Prostate gland (tissue), 2 donors: Measurements from ENCODE around the gene DUSP19. TPM values are rescaled to one million over a fixed set of nuclear protein-coding genes. Genes with fewer than 3 reads are reported as not detected.
"Not testable (repeated sequence)": the region's sequence is repeated elsewhere in the genome, so short reads cannot be mapped to it uniquely, and the experiment has no call there.

Source experiments
- DNase-seq: peaks from one replicate; pipeline ENCODE4 v3.0.0-alpha.2; 2019; ENCODE audit warnings: low spot score
- H3K27ac ChIP-seq, 2 donors: fragments of 200-600 bp; sonication (generic); 2 replicates each; pipeline ENCODE4 v1.5.1; 2017 to 2019
- H3K27me3 ChIP-seq: fragments of 200-600 bp; sonication (generic); replicated peaks from 2 replicates; pipeline ENCODE4 v1.5.1; 2019; ENCODE audit not compliant: insufficient read depth
- H3K36me3 ChIP-seq, 2 donors: fragments of 200-600 bp; sonication (generic); 1 replicate in 1 of 2; 2 replicates in 1 of 2; pipeline versions ENCODE4 v1.5.1 to v1.8.1; 2017 to 2019
- H3K4me1 ChIP-seq: fragments of 200-600 bp; sonication (generic); replicated peaks from 2 replicates; pipeline ENCODE4 v1.5.1; 2019
- H3K4me3 ChIP-seq, 2 donors: fragments of 200-600 bp; sonication (generic); 2 replicates each; pipeline ENCODE4 v1.5.1; 2017 to 2019
- H3K9me3 ChIP-seq: fragments of 200-600 bp; sonication (generic); 2 replicates; pipeline ENCODE4 v1.5.1; 2017
- CTCF ChIP-seq, 4 experiments: fragments of 200-600 bp in 2 of 4; fragments of 450-650 bp in 2 of 4; sonication (generic) in 2 of 4; IDR thresholded peaks; 1 replicate in 3 of 4; 2 replicates in 1 of 4; pipeline ENCODE4 v1.5.1; 2016 to 2019; ENCODE audit warnings: antibody characterized with exemption in 4 of 4, mild to moderate bottlenecking in 2 of 4, moderate library complexity in 2 of 4
- POLR2A ChIP-seq: fragments of 450-650 bp; IDR thresholded peaks from one replicate; pipeline ENCODE4 v1.6.1; 2016; ENCODE audit warnings: antibody characterized with exemption, mild to moderate bottlenecking
- POLR2AphosphoS5 ChIP-seq: sonication (generic); formaldehyde crosslinking; IDR thresholded peaks from one replicate; pipeline ENCODE4 v1.6.1; 2017; ENCODE audit warnings: antibody characterized with exemption
- WGBS: methylation state at CpG from one replicate; pipeline ENCODE4 v1.1.5; 2018; 5-methylcytosine and 5-hydroxymethylcytosine counted together
- intact Hi-C: fragments of 100-400 bp; cut with DNase I; formaldehyde crosslinking; loops from one replicate; pipeline ENCODE4 v1.14.2; 2022
- total RNA-seq, 2 donors: library from RNA; depleted of rRNA; stranded (reverse); fragments of >200 nt; gene quantifications; one replicate each; pipeline ENCODE4 v1.1.0, GENCODE V29; 2016

DUSP19 gene
- total RNA-seq, 2 donors from 2014 or later: 2.1 to 2.5 TPM

- H3K4me3 ChIP-seq: peak within 1 kb of the TSS; percentile 88 to 94
- no peaks in the 10 kb centered on the region for H3K36me3 ChIP-seq
- no peaks in the 10 kb centered on the region for H3K4me1 ChIP-seq
- no peaks in the 10 kb centered on the region for H3K9me3 ChIP-seq
- DNase-seq: peak; percentile 90
- intact Hi-C loops: loop anchor here (5.0 kb wide), 1 partner anchor 39 kb away; the partner anchor contains the start of gene DUSP19
- 3% methylated on average over 46 of the region's 68 CpGs for WGBS
- no peak for TF ChIP-seq POLR2AphosphoS5
- peak; percentile 94 to 99 (median 98) for TF ChIP-seq CTCF (IDR thresholded peaks at IDR 0.05)
- TF ChIP-seq POLR2A: peak; percentile 65
- no peaks in the 10 kb centered on the region for H3K27me3 ChIP-seq
- peak within 1 kb of the TSS; percentile 98 to 99 for H3K27ac ChIP-seq
These were observed 39.9 kb upstream of the DUSP19 start, which contains the start of gene NCKAP1 for GRCh38 chr2:183038341-183039300. TSS of gene NCKAP1 (minus strand) at chr2:183038457. CDS start at chr2:183038099, 358 bp downstream.

GRCh38 chr2:183040604-183041003 lies 37.9 kb upstream of the DUSP19 start:
- no peak overlapping the region for H3K4me3 ChIP-seq
- no peaks in the 10 kb centered on the region for H3K36me3 ChIP-seq
- no peaks in the 10 kb centered on the region for H3K27me3 ChIP-seq
- H3K4me1 ChIP-seq: no peaks in the 10 kb centered on the region
- no peak for DNase-seq
- H3K9me3 ChIP-seq: no peaks in the 10 kb centered on the region
- no peak for TF ChIP-seq POLR2A
- TF ChIP-seq POLR2AphosphoS5: no peak
- TF ChIP-seq CTCF (IDR thresholded peaks at IDR 0.05): no peak
- whole genome bisulfite sequencing: 95% methylated on average over 2 of the region's 2 CpGs
- no peak overlapping the region for H3K27ac ChIP-seq
- intact Hi-C loops: no loop called here

- H3K36me3 ChIP-seq, H3K27me3 ChIP-seq, H3K4me3 ChIP-seq, H3K9me3 ChIP-seq, intact Hi-C loops, DNase-seq, H3K4me1 ChIP-seq, H3K27ac ChIP-seq: not testable (repeated sequence)
- 89% methylated on average over 8 of the region's 8 CpGs for WGBS
These were observed 35.0 kb upstream of the DUSP19 start for GRCh38 chr2:183043580-183043979.

GRCh38 chr2:183047486-183048125 lies 30.9 kb upstream of the DUSP19 start:
- H3K9me3 ChIP-seq, intact Hi-C loops, H3K36me3 ChIP-seq, H3K27me3 ChIP-seq, H3K4me3 ChIP-seq, DNase-seq, H3K27ac ChIP-seq, H3K4me1 ChIP-seq: not testable (repeated sequence)
- WGBS: 87% methylated on average over 5 of the region's 5 CpGs

DNA sequence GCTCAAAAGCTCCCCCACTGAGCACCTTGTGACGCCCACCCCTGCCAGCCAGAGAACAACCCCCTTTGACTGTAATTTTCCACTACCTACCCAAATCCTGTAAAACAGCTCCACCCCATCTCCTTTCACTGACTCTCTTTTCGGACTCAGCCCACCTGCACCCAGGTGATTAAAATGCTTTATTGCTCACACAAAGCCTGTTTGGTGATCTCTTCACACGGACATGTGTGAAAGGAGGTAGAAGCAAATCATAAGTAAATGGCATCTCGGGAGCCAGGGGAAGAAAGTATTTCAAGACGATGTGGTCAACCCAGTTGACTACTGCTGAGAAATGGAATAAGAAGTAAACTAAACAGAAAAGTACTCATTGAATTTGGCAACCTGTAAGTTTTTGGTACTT lies 29.1 kb upstream of the DUSP19 start:
- TF ChIP-seq CTCF (IDR thresholded peaks at IDR 0.05) (no peak), POLR2AphosphoS5 (no peak), POLR2A (no peak)
- Histone ChIP-seq H3K27me3 (no peaks in the 10 kb centered on the region), H3K4me3 (no peak overlapping the region), H3K36me3 (no peaks in the 10 kb centered on the region), H3K4me1 (no peaks in the 10 kb centered on the region), H3K9me3 (no peaks in the 10 kb centered on the region), H3K27ac (no peak overlapping the region)
- no peak for DNase-seq
- intact Hi-C loops: no loop called here
- WGBS: 46% methylated on average over 5 of the region's 5 CpGs
